ENCODE results near the gene CLASRP.

CLASRP gene

GRCh38 chr19:45010306-45010705 is 28.5 kb upstream of the CLASRP start:
- Histone ChIP-seq H3K4me1 (ENCODE audit: control insufficient read depth, low read length) (peaks cover 74% of the 10 kb centered on the region), H3K27ac (ENCODE audit: low read depth, low read length) (peak overlapping the region; percentile 89), H3K4me2 (ENCODE audit: low read length) (peak overlapping the region; percentile 56), H3K27me3 (ENCODE audit: control insufficient read depth, low read length) (no peaks in the 10 kb centered on the region), H4K20me1 (ENCODE audit: control insufficient read depth, insufficient read depth, low read depth, low read length) (no peaks in the 10 kb centered on the region), H3K4me3 (ENCODE audit: low read length) (0 out of 2 replicates have a peak overlapping the region, but pooled peaks have one; percentile 35), H3K9me3 (ENCODE audit: control insufficient read depth, insufficient read depth, low read length) (no peaks in the 10 kb centered on the region), H3K9me2 (replicated peaks; ENCODE audit: control insufficient read depth, low read length) (no peaks in the 10 kb centered on the region), H3K36me3 (ENCODE audit: control insufficient read depth, low read length) (peaks cover 59% of the 10 kb centered on the region), H3K79me2 (ENCODE audit: control insufficient read depth, low read length) (peaks cover 10% of the 10 kb centered on the region), H3F3A (ENCODE audit: control insufficient read depth, insufficient read depth) (peaks cover 33% of the 10 kb centered on the region)
- TF ChIP-seq EZH2phosphoT487 (IDR thresholded peaks at IDR 0.05; ENCODE audit: borderline replicate concordance, low read length) (no peak), CTCF (IDR thresholded peaks at IDR 0.05; ENCODE audit: low read depth, low read length, poor library complexity, severe bottlenecking) (no peak)

- H3K9me3 ChIP-seq (ENCODE audit: control insufficient read depth, insufficient read depth, low read length) = no peaks in the 10 kb centered on the region
- no peaks in the 10 kb centered on the region for H3K27me3 ChIP-seq (ENCODE audit: control insufficient read depth, low read length)
- H3K4me3 ChIP-seq (ENCODE audit: low read length) = no peak overlapping the region
- no peaks in the 10 kb centered on the region for H4K20me1 ChIP-seq (ENCODE audit: control insufficient read depth, insufficient read depth, low read depth, low read length)
- no peak overlapping the region for H3K4me2 ChIP-seq (ENCODE audit: low read length)
- H3K79me2 ChIP-seq (ENCODE audit: control insufficient read depth, low read length) = no peaks in the 10 kb centered on the region; the same call in 1 of the 2 replicates
- peaks cover 44% of the 10 kb centered on the region for H3F3A ChIP-seq (ENCODE audit: control insufficient read depth, insufficient read depth)
- H3K9me2 ChIP-seq (replicated peaks; ENCODE audit: control insufficient read depth, low read length) = no peaks in the 10 kb centered on the region
- TF ChIP-seq EZH2phosphoT487 (IDR thresholded peaks at IDR 0.05; ENCODE audit: borderline replicate concordance, low read length) (no peak), CTCF (IDR thresholded peaks at IDR 0.05; ENCODE audit: low read depth, low read length, poor library complexity, severe bottlenecking) (no peak)
- H3K27ac ChIP-seq (ENCODE audit: low read depth, low read length) = no peak overlapping the region
- H3K36me3 ChIP-seq (ENCODE audit: control insufficient read depth, low read length) = peaks cover 52% of the 10 kb centered on the region
- peaks cover 74% of the 10 kb centered on the region for H3K4me1 ChIP-seq (ENCODE audit: control insufficient read depth, low read length)
Observed at GRCh38 chr19:45011959-45012358, 26.9 kb upstream of the CLASRP start.

- H3K27ac ChIP-seq (ENCODE audit: low read depth, low read length) = peak overlapping the region; percentile 99
- peak overlapping the region; percentile 67 for H3K4me3 ChIP-seq (ENCODE audit: low read length)
- H3K9me2 ChIP-seq (replicated peaks; ENCODE audit: control insufficient read depth, low read length) = no peaks in the 10 kb centered on the region
- no peaks in the 10 kb centered on the region for H3K27me3 ChIP-seq (ENCODE audit: control insufficient read depth, low read length)
- H4K20me1 ChIP-seq (ENCODE audit: control insufficient read depth, insufficient read depth, low read depth, low read length) = no peaks in the 10 kb centered on the region
- peaks cover 54% of the 10 kb centered on the region for H3K4me1 ChIP-seq (ENCODE audit: control insufficient read depth, low read length)
- H3K79me2 ChIP-seq (ENCODE audit: control insufficient read depth, low read length) = 0 out of 2 replicates have a peak, but pooled peaks cover 5% of the 10 kb centered on the region
- TF ChIP-seq CTCF (IDR thresholded peaks at IDR 0.05; ENCODE audit: low read depth, low read length, poor library complexity, severe bottlenecking) (peak; percentile 86), EZH2phosphoT487 (IDR thresholded peaks at IDR 0.05; ENCODE audit: borderline replicate concordance, low read length) (no peak)
- H3K36me3 ChIP-seq (ENCODE audit: control insufficient read depth, low read length) = peaks cover 51% of the 10 kb centered on the region
- no peaks in the 10 kb centered on the region for H3K9me3 ChIP-seq (ENCODE audit: control insufficient read depth, insufficient read depth, low read length)
- H3F3A ChIP-seq (ENCODE audit: control insufficient read depth, insufficient read depth) = peaks cover 32% of the 10 kb centered on the region
- peak overlapping the region; percentile 84 for H3K4me2 ChIP-seq (ENCODE audit: low read length)
Observed at GRCh38 chr19:45016388-45017314, 22.2 kb upstream of the CLASRP start.
